22Rv1 (cell line): Measurements from ENCODE around the gene CFLAR.

Source experiments
- H3K27ac ChIP-seq: fragments of 450-650 bp; 2 replicates; pipeline ENCODE4 v1.5.1; 2017
- ZFX ChIP-seq: fragments of 450-650 bp; IDR thresholded peaks from 2 replicates; pipeline ENCODE4 v1.6.1; 2017; ENCODE audit warnings: antibody characterized with exemption, borderline replicate concordance
- TF ChIP-seq, protein P1 (sequence below): fragments of 450-650 bp; IDR thresholded peaks from 2 replicates; pipeline ENCODE4 v1.5.1; 2017; ENCODE audit warnings: mild to moderate bottlenecking

The CFLAR gene

DNA sequence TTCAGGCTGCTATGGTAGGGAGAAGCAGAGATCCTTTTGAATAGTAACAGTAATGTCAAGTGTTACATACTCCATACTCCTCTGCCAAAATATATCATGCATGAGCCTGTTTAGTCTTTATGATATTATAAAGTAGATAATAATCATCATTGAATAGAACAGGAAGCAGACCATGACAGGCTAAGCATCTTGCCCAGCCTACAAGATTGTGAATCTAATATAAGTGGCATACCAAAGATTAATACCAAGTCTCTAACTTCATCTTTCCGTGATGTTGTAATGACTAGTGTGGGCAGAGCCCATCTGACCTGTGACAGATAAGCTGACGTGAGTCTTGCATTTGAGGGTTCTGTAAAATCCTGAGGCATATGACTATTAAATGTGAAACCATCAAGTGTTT lies 31.1 kb upstream of the CFLAR start:
- H3K27ac ChIP-seq: no peak overlapping the region
- no peak for TF ChIP-seq ZFX
- TF ChIP-seq, protein P1, sequence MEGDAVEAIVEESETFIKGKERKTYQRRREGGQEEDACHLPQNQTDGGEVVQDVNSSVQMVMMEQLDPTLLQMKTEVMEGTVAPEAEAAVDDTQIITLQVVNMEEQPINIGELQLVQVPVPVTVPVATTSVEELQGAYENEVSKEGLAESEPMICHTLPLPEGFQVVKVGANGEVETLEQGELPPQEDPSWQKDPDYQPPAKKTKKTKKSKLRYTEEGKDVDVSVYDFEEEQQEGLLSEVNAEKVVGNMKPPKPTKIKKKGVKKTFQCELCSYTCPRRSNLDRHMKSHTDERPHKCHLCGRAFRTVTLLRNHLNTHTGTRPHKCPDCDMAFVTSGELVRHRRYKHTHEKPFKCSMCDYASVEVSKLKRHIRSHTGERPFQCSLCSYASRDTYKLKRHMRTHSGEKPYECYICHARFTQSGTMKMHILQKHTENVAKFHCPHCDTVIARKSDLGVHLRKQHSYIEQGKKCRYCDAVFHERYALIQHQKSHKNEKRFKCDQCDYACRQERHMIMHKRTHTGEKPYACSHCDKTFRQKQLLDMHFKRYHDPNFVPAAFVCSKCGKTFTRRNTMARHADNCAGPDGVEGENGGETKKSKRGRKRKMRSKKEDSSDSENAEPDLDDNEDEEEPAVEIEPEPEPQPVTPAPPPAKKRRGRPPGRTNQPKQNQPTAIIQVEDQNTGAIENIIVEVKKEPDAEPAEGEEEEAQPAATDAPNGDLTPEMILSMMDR: no peak

DNA sequence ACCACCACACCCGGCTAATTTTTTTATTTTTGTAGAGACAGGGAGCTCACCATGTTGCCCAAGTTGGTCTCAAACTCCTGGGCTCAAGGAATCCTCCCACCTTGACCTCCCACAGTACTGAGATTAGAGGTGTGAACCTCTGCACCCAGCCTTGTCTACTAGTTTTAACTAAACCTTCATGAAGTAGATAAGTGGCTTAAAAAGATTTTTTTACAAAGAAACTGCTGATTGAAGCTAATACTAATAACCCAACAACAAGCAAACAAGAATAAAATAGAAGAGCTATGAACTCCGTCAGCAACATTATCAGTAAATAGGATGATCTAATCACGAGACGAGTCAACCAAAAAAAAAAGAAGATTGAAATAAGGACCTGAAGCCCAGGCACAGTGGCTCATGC lies 25.4 kb upstream of the CFLAR start:
- TF ChIP-seq, protein P1: no peak
- TF ChIP-seq ZFX: no peak
- no peak overlapping the region for H3K27ac ChIP-seq

DNA sequence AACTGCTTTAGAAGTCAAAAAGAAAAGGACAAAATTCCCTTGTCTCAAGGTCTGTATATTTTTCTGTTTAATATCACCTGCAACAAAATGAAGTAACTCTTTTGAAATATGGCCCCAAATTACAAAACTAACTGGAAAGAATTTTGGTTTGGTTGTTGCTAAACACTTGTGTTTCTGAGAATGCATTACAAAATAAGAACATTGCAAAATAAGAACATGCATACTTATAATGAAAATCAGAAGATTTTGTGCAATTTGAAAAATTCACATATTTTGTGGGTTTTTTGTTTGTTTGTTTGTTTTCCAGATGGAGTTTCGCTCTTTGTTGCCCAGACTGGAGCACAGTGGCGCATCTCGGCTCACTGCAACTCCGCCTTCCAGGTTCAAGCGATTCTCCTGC lies 22.4 kb upstream of the CFLAR start:
- TF ChIP-seq, protein P1: no peak
- H3K27ac ChIP-seq: no peak overlapping the region

DNA sequence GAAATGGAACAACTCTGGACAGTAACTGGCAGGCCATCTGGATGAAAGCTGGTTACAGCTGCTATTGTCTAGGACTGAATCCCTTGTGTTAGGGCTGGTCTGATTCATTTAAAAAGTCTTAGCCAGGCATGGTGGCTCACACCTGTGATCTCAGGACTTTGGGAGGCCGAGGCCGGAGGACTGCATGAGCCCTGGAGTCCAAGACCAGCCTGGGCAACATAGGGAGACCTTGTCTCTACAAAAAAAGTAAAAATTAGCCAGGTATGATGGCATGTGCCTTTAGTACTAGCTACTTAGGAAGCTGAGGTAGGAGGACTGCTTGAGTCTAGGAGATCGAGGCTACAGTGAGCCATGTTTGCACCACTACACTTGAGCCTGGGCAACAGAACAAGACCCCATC lies 15.5 kb upstream of the CFLAR start:
- TF ChIP-seq, protein P1: no peak
- TF ChIP-seq ZFX: no peak
- no peak overlapping the region for H3K27ac ChIP-seq

DNA sequence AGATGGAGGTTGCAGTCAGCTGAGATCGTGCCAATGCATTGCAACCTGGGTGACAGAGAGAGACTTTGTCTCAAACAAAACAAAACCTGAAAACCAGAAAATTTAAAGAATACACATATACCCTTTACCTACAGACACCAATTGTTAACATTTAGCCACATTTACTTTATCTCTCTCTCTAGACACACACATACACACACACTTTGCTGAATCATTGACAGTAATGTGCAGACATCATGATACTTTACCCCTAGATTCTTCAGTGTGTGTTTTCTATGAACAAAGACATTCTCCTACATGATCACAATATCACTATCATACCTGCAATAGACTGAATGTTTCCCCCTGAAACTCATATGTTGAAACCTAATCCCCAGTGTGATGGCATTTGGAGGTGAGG lies 10.2 kb upstream of the CFLAR start:
- TF ChIP-seq, protein P1: no peak
- TF ChIP-seq ZFX: no peak
- no peak overlapping the region for H3K27ac ChIP-seq

DNA sequence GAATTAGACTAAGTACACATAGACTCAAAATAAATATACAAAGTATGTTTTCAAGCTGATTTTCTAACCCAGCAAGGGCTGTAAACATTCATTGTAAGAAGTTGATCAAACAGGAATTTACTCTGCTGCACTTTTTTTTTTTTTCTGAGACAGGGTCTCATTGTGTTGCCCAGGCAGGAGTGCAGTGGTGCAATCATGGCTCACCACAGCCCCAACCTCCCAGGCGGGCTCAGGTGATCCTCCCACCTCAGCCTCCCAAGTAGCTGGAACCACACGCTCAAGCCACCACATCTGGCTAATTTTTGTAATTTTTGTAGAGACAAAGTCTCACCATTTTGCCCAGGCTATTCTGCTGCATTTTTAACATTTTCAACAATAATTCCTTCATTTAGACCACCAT lies 8.3 kb upstream of the CFLAR start:
- no peak overlapping the region for H3K27ac ChIP-seq
- TF ChIP-seq ZFX: no peak
- TF ChIP-seq, protein P1: no peak

DNA sequence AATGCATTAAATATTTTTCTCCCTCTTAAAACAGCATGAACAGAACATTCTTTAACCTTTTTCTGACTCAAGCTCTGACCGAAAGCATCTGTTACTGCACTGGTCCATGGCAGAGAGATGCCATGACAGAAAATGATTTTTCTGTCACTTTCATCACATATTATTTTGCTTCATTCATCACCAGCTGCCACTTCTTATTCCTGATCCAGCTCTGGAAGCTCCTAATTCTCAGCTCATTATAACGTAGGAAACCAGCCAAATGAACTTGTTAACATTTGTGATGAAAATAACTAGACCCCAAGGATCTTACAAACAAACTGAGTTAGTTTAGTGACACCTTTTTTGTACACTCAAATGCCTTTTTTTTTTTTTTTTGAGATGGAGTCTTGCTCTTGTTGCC lies 7.6 kb upstream of the CFLAR start:
- H3K27ac ChIP-seq: no peak overlapping the region
- no peak for TF ChIP-seq ZFX
- TF ChIP-seq, protein P1: no peak
